Measurements from ENCODE around the gene ARFGAP1. TPM values are rescaled to one million over a fixed set of nuclear protein-coding genes. Genes with fewer than 3 reads are reported as not detected.

ARFGAP1 gene
- total and polyA plus RNA-seq, 10 of the 15 experiments (the other 5 are each of a cell fraction or from before 2014, with no cell fraction given), result 0.45 to 79.9 (median 30.8) TPM

GRCh38 chr20:63236116-63236837 is 36.3 kb upstream of the ARFGAP1 start:
- intact Hi-C loops (cut with micrococcal nuclease; ENCODE audit: unreplicated experiment), result no loop called here
- ChIA-PET POLR2A (no interaction called here), RAD21 (ENCODE audit: unreplicated experiment) (no interaction called here), SMC1A (ENCODE audit: uncharacterized antibody, unreplicated experiment) (no interaction called here), CTCF (interaction anchor here (2.9 kb wide), 1 partner anchor 13 kb away, joined by 25 read pairs; no protein-coding TSS in a partner anchor)
- WGBS (ENCODE audit: insufficient coverage, insufficient replicate concordance, low lambda C conversion rate, missing lambda C conversion rate), result 54% methylated on average over 26 of the region's 26 CpGs
- DNase-seq (ENCODE audit: low read depth, low spot score) (no peak), FAIRE-seq (no peak), ATAC-seq (no peak)
- in situ Hi-C loops (cut with MboI), result no loop called here
- Histone ChIP-seq H3K9me3 (replicated peaks; ENCODE audit: control insufficient read depth, insufficient read depth, low read length) (no peaks in the 10 kb centered on the region), H4K20me1 (ENCODE audit: control insufficient read depth, insufficient read depth) (no peaks in the 10 kb centered on the region), H2AFZ (ENCODE audit: control insufficient read depth, low read depth, low read length) (no peak overlapping the region), H3K4me1 (ENCODE audit: control insufficient read depth, insufficient read depth, low read length) (no peaks in the 10 kb centered on the region), H3K27ac (ENCODE audit: control insufficient read depth, insufficient read depth) (no peak overlapping the region), H3K79me2 (ENCODE audit: control insufficient read depth, insufficient read depth, low read length) (no peaks in the 10 kb centered on the region), H3K4me2 (ENCODE audit: control insufficient read depth, insufficient read depth) (no peak overlapping the region), H3K9ac (ENCODE audit: control insufficient read depth, insufficient read depth, low read length) (no peak overlapping the region), H3K4me3 (no peak overlapping the region), H3K27me3 (replicated peaks in 1 of 2; ENCODE audit: control insufficient read depth in 2 of 2, insufficient read depth in 2 of 2, low read length in 1 of 2) (peaks cover 2 to 3% of the 10 kb centered on the region in 2 experiments; a peak in 3 of 4 replicates), H3K36me3 (ENCODE audit: control insufficient read depth in 2 of 2, insufficient read depth in 2 of 2, low read length in 1 of 2) (no peaks in the 10 kb centered on the region)
- BruUV-seq (replicated peaks), result no TSS peak
- no peak for TF ChIP-seq ATF2 (IDR thresholded peaks at IDR 0.05; ENCODE audit: low read length)
- TF ChIP-seq REST (IDR thresholded peaks at IDR 0.05; ENCODE audit: low read depth, low read length), result no peak
- no peak for TF ChIP-seq TCF3 (IDR thresholded peaks at IDR 0.05; ENCODE audit: borderline replicate concordance, insufficient read depth, low read depth, low read length)
- TF ChIP-seq POLR2A (IDR thresholded peaks at IDR 0.05; ENCODE audit: low read depth, low read length), result no peak
- no peak for TF ChIP-seq POLR2AphosphoS5 (IDR thresholded peaks at IDR 0.05; ENCODE audit: low read length)
- no peak for TF ChIP-seq MTA2 (IDR thresholded peaks at IDR 0.05; ENCODE audit: low read depth)
- no peak for TF ChIP-seq ZNF24 (IDR thresholded peaks at IDR 0.05)
- TF ChIP-seq SP1 (IDR thresholded peaks at IDR 0.05; ENCODE audit: low read depth, low read length), result no peak
- no peak for TF ChIP-seq NFYB (IDR thresholded peaks at IDR 0.05; ENCODE audit: insufficient read depth, low read depth, low read length)
- TF ChIP-seq CHD4 (IDR thresholded peaks at IDR 0.05), result no peak
- TF ChIP-seq E2F4 (IDR thresholded peaks at IDR 0.05; ENCODE audit: low read depth, low read length), result no peak
- TF ChIP-seq CHD2 (IDR thresholded peaks at IDR 0.05; ENCODE audit: borderline replicate concordance, low read depth, low read length), result no peak
- no peak for TF ChIP-seq TARDBP (IDR thresholded peaks at IDR 0.05; ENCODE audit: borderline replicate concordance)
- TF ChIP-seq ZBTB40 (IDR thresholded peaks at IDR 0.05; ENCODE audit: borderline replicate concordance), result no peak
- no peak for TF ChIP-seq RB1 (IDR thresholded peaks at IDR 0.05; ENCODE audit: borderline replicate concordance)

All from GM12878 (cell line).